ENCODE measurements around the gene STPG4.

DNA sequence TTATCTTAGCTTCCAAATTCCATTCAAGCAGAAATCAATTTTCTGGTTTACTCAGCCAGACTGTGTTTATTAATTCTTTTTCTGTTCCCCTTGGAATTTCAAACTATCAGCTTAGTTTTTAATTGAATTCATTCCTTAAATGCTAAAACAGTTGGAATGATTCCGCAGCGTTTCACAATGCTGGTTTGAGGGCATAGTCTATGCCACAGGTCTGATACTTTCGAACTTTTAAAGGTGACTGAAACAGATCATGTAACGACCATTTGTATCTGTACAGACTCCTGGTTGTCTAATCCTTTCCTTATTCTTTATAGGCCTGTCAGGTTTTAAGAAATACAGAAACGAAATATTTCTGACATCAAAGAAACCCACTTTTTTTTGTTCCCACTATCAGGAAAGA is 45.4 kb downstream of the STPG4 start:
- TF ChIP-seq, protein P1, sequence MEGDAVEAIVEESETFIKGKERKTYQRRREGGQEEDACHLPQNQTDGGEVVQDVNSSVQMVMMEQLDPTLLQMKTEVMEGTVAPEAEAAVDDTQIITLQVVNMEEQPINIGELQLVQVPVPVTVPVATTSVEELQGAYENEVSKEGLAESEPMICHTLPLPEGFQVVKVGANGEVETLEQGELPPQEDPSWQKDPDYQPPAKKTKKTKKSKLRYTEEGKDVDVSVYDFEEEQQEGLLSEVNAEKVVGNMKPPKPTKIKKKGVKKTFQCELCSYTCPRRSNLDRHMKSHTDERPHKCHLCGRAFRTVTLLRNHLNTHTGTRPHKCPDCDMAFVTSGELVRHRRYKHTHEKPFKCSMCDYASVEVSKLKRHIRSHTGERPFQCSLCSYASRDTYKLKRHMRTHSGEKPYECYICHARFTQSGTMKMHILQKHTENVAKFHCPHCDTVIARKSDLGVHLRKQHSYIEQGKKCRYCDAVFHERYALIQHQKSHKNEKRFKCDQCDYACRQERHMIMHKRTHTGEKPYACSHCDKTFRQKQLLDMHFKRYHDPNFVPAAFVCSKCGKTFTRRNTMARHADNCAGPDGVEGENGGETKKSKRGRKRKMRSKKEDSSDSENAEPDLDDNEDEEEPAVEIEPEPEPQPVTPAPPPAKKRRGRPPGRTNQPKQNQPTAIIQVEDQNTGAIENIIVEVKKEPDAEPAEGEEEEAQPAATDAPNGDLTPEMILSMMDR (IDR thresholded peaks at IDR 0.05), result no peak
- no peak for TF ChIP-seq POLR2A (IDR thresholded peaks at IDR 0.05)
